ENCODE data around the gene CARS2. TPM values are rescaled to one million over a fixed set of nuclear protein-coding genes. Genes with fewer than 3 reads are reported as not detected.

The CARS2 gene
- polyA plus RNA-seq, 2 of the 4 experiments (the other 2 are of a cell fraction): 31.5 to 41.4 TPM

GRCh38 chr13:110618167-110618566 is 87.7 kb downstream of the CARS2 start:
- H3K4me3 ChIP-seq: no peak overlapping the region
- ATAC-seq (no peak), DNase-seq (ENCODE audit: low read depth in 1 of 2, low spot score in 1 of 2) (no peak), FAIRE-seq (no peak)
- no peak overlapping the region for H3K4me2 ChIP-seq
- POLR2A ChIA-PET: no interaction called here
- 91% methylated on average over 8 of the region's 8 CpGs for WGBS (ENCODE audit: missing lambda C conversion rate)
- no peak for TF ChIP-seq TFCP2L1 (CRISPR knock-in tag; IDR thresholded peaks at IDR 0.05)
- no peak overlapping the region for H3K27ac ChIP-seq
- peaks cover 15% of the 10 kb centered on the region; the same call in 2 of the 3 replicates for H3K4me1 ChIP-seq
- CTCF ChIA-PET: no interaction called here
- H3K9me3 ChIP-seq: peaks cover 5% of the 10 kb centered on the region; the same call in 1 of the 3 replicates

- WGBS (ENCODE audit: missing lambda C conversion rate): 83% methylated on average over 8 of the region's 8 CpGs
- peaks cover 15% of the 10 kb centered on the region; the same call in 2 of the 3 replicates for H3K4me1 ChIP-seq
- DNase-seq (ENCODE audit: low read depth in 1 of 2, low spot score in 1 of 2): no peak
- FAIRE-seq: no peak
- POLR2A ChIA-PET: no interaction called here
- no peak overlapping the region for H3K27ac ChIP-seq
- CTCF ChIA-PET: no interaction called here
- no peak for ATAC-seq
- no peak overlapping the region for H3K4me3 ChIP-seq
- peaks cover 5% of the 10 kb centered on the region; the same call in 1 of the 3 replicates for H3K9me3 ChIP-seq
- TF ChIP-seq RFX5 (IDR thresholded peaks at IDR 0.05) (no peak), FOSL2 (IDR thresholded peaks at IDR 0.05) (no peak), FOSL2 (CRISPR knock-in tag; IDR thresholded peaks at IDR 0.05) (no peak), HMGXB4 (CRISPR knock-in tag; IDR thresholded peaks at IDR 0.05; ENCODE audit: borderline replicate concordance) (no peak), ZNF302 (CRISPR knock-in tag; IDR thresholded peaks at IDR 0.05) (no peak), ESRRA (IDR thresholded peaks at IDR 0.05; ENCODE audit: borderline replicate concordance, low read length) (no peak), RCOR1 (IDR thresholded peaks at IDR 0.05; ENCODE audit: low read depth, low read length) (no peak), RNF2 (IDR thresholded peaks at IDR 0.05; ENCODE audit: borderline replicate concordance, low read depth) (no peak), BHLHE40 (IDR thresholded peaks at IDR 0.05; ENCODE audit: low read depth, low read length) (no peak), PBX3 (IDR thresholded peaks at IDR 0.05) (no peak), CBX8 (IDR thresholded peaks at IDR 0.05) (no peak), POLR2A (IDR thresholded peaks at IDR 0.05; ENCODE audit: low read length) (no peak), HES2 (IDR thresholded peaks at IDR 0.05) (no peak), KDM5A (IDR thresholded peaks at IDR 0.05) (no peak), NFE2L2 (conservative IDR thresholded peaks at IDR 0.05; ENCODE audit: low read length) (no peak), EHF (CRISPR knock-in tag; IDR thresholded peaks at IDR 0.05) (no peak), ZC3H11A (IDR thresholded peaks at IDR 0.05) (no peak), JUNB (IDR thresholded peaks at IDR 0.05) (no peak), HEYL (CRISPR knock-in tag; IDR thresholded peaks at IDR 0.05) (no peak)
- peak overlapping the region; percentile 99 for H3K4me2 ChIP-seq
Observed at GRCh38 chr13:110617321-110618072, 88.4 kb downstream of the CARS2 start.
